ENCODE results near the gene INPP5K.

INPP5K gene

DNA sequence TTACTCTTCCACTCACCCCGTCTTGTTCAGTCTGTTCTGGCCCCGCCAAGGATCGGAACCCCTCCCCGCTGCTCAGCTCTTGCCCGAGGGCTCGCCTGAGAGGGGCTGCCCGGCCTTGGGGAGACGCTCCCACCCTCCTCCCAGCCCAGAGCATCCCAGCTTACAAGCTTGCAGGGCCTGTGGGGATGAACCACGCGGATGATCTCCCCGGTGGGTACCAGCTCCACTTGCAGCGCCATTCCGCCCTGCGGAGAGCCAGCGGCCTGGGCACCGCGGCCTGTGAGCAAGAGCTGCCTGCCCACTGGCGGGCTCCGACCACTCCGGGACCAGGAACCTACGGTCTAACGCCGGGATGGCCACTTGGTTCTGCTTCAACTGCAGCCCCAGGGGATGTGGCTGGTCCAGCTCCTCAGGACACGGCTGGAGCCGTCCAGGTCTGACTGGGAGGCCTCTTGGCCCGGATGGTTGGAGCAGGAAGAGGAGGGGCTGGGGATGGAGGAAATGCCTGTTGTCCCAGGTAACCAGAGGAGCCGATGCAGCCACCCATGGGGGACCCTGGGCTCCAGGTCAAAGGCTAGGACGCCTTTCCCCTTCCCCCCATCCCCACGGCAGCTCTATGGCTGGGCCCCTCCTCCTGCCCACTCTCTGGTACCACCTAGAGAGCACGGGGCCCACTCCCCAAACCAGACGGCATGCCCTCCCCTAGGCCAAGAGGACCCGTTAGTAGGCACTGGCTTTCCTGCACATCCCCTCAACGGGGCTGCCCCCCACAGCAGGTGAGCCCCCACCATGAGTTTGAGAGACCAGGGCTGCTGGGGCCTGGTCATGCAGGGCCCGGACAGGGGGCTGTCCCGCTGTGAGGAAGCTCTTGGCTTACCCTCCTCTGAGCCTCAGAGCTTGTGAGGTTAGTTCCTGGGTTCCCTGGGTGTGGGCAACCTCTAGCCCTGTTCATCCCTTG, 23.9 kb downstream of the INPP5K start, which contains the start of gene MYO1C:
Gene MYO1C, minus strand, starts transcription at position 438 of the 958 bp plus-strand sequence. Its CDS starts 199 bp downstream, at position 239.
- TF ChIP-seq, protein P1, sequence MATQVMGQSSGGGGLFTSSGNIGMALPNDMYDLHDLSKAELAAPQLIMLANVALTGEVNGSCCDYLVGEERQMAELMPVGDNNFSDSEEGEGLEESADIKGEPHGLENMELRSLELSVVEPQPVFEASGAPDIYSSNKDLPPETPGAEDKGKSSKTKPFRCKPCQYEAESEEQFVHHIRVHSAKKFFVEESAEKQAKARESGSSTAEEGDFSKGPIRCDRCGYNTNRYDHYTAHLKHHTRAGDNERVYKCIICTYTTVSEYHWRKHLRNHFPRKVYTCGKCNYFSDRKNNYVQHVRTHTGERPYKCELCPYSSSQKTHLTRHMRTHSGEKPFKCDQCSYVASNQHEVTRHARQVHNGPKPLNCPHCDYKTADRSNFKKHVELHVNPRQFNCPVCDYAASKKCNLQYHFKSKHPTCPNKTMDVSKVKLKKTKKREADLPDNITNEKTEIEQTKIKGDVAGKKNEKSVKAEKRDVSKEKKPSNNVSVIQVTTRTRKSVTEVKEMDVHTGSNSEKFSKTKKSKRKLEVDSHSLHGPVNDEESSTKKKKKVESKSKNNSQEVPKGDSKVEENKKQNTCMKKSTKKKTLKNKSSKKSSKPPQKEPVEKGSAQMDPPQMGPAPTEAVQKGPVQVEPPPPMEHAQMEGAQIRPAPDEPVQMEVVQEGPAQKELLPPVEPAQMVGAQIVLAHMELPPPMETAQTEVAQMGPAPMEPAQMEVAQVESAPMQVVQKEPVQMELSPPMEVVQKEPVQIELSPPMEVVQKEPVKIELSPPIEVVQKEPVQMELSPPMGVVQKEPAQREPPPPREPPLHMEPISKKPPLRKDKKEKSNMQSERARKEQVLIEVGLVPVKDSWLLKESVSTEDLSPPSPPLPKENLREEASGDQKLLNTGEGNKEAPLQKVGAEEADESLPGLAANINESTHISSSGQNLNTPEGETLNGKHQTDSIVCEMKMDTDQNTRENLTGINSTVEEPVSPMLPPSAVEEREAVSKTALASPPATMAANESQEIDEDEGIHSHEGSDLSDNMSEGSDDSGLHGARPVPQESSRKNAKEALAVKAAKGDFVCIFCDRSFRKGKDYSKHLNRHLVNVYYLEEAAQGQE (IDR thresholded peaks at IDR 0.05; ENCODE audit: insufficient read depth in 1 of 2, low read depth in 2 of 2, low read length in 2 of 2), result no peak
- TF ChIP-seq POLR2AphosphoS5 (IDR thresholded peaks at IDR 0.05; ENCODE audit: low read depth, low read length) (no peak), SIN3A (IDR thresholded peaks at IDR 0.05; ENCODE audit: borderline replicate concordance, insufficient read depth, low read length) (no peak), TAF1 (IDR thresholded peaks at IDR 0.05; ENCODE audit: borderline replicate concordance, insufficient read depth, low read length) (no peak), FOXP2 (optimal IDR thresholded peaks at IDR 0.05; ENCODE audit: borderline replicate concordance, extremely low read depth, extremely low read length, insufficient read depth) (no peak)

DNA sequence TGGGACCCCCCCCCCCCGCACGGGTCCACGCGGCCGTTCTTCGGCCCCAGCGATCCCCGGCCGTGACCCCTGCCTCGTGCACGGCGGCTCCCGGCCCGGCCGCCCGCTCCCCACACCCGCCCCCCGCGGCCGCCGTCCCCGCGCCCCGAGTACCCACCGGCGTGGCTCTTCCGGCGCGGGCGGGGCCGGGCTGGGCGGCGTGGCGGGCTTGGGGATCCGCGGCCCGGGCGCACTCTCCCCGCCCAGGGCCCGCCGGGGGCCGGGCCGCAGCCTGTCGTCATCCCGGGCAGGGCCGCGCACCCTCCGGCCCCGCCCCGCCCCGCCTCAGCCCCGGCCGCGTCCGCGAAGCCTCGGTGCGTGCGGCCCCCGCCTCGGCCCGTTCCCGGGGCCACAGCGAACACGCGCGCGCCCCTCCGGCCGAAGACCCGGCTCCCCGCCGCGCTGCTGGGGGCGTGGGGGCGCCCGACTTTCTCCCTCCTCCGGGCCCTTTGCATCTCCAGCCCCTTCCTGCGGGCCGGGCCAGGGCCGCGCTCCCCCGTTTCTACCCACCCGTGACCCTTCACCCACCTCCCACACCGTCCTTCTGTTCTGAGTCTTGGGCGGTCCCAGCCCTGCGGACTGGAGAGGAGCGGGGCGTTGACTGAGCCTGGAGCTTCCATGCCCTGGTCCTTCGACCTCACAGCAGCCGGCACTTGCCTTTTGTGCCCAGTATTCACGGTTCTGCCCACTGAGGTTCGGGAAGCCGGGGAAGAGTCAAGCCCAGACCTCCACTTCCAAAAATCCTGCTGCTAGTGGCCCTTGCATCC, 24.8 kb downstream of the INPP5K start:
- peak; percentile 18 for TF ChIP-seq FOXP2 (optimal IDR thresholded peaks at IDR 0.05; ENCODE audit: borderline replicate concordance, extremely low read depth, extremely low read length, insufficient read depth)
- TF ChIP-seq, protein P1 (IDR thresholded peaks at IDR 0.05; ENCODE audit: insufficient read depth in 1 of 2, low read depth in 2 of 2, low read length in 2 of 2), result no peak

DNA sequence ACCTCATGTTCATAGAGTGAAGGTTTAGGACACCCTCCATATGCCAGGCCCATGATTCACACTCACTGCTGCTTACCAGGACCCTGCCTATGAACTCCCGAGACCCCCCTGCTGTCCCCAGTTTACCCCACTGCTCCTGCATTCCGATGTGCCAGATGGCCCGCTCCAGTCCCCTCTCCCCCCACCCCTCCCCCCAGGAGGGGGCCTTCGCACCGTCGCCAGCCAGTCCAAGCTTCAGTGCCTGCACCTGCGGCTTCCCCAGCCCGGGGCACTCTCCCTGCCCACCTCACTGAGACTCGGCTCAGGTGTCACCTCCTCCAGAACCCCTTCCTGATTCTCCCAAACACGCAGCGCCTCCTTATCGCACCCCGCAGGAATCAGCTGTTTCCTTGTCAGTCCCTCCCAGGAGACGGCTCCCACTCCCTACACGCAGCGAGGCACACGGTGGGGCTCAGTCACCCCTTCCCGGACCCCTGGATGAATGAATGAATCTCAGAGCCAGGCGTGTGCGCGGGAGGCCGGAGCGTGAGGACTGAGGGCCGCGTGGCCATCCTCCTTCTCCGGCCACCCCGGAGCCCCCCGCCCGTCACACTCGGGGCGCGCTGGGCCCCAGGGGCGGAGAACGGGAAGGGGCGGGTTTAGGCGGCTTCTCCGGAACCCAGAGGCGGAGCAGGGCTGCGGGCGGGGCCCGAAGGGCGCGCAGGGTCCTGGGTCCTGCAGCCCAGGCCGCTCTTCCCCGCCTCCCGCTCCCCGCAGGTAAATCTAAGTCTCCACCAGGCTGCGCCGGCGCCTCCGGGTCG, 25.6 kb downstream of the INPP5K start:
- 0 out of 2 replicates have a peak, but pooled peaks have one; percentile 29 for TF ChIP-seq POLR2AphosphoS5 (IDR thresholded peaks at IDR 0.05; ENCODE audit: low read depth, low read length)
- TF ChIP-seq FOXP2 (optimal IDR thresholded peaks at IDR 0.05; ENCODE audit: borderline replicate concordance, extremely low read depth, extremely low read length, insufficient read depth), result no peak
- no peak for TF ChIP-seq TAF1 (IDR thresholded peaks at IDR 0.05; ENCODE audit: borderline replicate concordance, insufficient read depth, low read length)
- TF ChIP-seq, protein P1 (IDR thresholded peaks at IDR 0.05; ENCODE audit: insufficient read depth in 1 of 2, low read depth in 2 of 2, low read length in 2 of 2), result no peak

DNA sequence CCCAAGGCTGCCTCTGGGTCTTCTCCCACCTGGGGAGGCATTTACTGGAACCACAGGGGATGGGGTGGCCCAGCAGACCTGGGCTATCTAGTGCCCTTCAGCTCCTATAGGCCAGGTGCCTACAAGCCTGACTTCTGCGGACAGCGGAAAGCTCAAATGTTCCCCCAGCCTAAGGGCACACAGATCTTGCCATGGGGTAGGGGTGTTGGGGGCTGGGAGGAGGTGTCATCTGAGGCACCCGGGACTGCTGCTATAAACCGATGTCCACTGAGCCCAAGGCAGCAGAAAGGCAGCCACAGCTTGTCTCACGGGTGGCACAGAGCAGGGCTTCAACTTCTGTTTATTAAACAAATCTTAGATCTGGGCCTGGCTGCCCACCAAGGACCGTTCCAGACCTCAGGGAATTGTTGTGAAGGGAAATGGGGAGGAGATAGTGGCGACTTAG, 27.6 kb downstream of the INPP5K start:
- TF ChIP-seq POLR2AphosphoS5 (IDR thresholded peaks at IDR 0.05; ENCODE audit: low read depth, low read length) (no peak), FOXP2 (optimal IDR thresholded peaks at IDR 0.05; ENCODE audit: borderline replicate concordance, extremely low read depth, extremely low read length, insufficient read depth) (no peak), TAF1 (IDR thresholded peaks at IDR 0.05; ENCODE audit: borderline replicate concordance, insufficient read depth, low read length) (no peak), SIN3A (IDR thresholded peaks at IDR 0.05; ENCODE audit: borderline replicate concordance, insufficient read depth, low read length) (no peak)
- TF ChIP-seq, protein P1 (IDR thresholded peaks at IDR 0.05; ENCODE audit: insufficient read depth in 1 of 2, low read depth in 2 of 2, low read length in 2 of 2), result no peak

Data from PFSK-1 (cell line).